Effector CD8-positive, alpha-beta T cell (primary cell): ENCODE data around the gene STON2.
"Not testable (repeated sequence)": the region's sequence is repeated elsewhere in the genome, so short reads cannot be mapped to it uniquely, and the experiment has no call there.

Experiments
- DNase-seq: peaks from one replicate; lab custom pipeline; 2025; lab: John Stamatoyannopoulos, UW

The STON2 gene

DNA sequence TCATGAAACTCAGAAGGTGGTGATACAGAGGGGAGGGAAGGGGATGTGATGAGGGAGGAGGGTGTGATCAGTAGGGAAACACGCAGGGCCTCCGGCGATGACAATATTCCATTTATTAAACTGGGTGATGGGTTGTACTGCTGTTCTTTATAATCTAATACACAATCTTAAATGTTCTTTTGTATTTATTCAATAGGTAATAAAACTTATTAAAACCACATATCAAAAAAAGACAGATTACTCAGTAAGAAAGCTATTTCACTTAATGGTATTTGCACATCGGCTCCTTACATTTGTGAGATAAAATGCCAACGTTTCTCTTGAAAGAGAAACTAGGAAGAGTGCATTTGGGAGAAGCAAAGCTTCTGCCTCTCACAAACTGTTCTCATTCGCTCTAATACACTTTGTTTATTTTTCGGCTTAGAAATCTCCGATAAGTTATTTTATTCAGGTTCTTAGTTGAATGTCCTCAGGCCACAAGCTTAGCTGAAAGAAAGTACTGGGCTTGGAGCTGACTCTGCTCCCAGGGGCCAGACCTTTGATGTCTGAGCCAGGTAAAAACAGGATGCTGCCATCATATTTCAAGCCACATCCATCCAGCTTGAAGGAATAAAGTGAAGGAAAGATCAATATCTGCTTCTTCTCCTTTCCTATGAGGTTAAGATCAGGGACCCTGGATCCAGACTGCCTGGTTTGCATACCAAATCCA is 17.5 kb downstream of the STON2 start:
- no peak for DNase-seq

DNA sequence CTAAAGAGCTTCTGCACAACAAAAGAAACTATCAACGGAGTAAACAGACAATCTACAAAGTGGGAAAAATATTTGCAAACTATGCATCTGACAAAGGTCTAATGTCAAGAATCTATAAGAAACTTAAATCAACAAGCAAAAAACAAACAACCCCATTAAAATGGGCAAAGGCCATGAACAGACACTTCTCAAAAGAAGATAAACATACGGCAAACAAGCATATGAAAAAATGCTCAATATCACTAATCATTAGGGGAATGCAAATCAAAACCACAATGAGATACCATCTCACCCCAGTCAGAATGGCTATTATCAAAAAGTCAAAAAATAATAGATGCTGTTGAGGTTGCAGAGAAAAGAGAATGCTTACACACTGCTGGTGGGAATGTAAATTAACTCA is 20.1 kb downstream of the STON2 start:
- DNase-seq, result not testable (repeated sequence)

DNA sequence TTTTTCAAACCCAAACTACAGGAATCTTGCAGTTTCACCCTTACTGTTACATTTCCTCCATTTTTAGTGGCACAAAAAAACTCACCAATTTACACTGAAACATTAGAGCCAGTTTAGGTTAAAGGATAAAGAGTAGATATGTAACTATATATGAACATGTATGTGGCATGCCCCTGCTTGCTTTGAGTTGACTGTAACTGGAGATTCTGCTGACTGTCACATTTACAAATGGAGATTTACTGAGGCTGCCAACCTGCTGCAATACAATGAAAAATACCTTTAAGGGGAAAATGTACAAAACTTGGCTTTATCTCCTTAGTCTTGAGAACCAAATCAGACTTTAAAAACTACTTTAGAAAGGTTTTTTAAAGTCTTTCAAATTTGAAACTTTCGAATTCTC is 28.3 kb downstream of the STON2 start:
- DNase-seq, result no peak

DNA sequence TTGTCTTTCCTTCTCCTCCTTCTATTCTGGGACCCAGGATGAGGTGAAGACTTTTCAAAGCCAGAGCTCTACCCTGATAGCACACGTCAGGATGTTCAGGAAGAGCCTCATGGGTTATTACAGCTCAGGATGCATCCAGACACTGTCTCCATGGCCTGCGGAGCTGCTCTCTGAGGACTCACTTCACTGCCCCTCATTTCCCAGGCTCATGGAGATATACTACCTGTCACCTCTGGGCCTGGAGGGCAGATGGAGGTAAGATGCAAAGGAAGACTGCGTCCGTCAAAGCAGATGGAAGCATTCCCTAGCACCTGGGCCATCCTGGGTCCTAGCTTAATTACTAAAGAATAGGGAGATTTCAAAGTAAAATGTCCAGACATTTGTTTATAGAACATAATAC is 32.6 kb downstream of the STON2 start:
- no peak for DNase-seq

DNA sequence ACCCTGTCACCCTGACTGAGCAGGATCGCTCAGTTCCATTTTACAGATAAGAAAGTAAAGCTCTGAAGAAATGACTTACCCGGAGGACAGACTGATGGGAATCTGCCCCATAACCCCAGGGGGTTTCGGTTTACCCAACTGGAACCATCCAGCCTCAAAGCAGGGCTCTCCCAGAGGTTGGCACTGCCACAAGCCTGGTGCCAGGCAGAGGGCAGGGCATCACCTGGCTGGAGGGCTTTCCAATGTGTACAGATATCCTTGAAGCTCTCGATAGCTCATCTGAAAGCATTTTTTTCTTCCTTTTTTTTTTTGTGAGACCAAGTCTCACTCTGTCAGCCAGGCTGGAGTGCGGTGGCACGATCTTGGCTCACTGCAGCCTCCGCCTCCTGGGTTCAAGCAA is 33.2 kb downstream of the STON2 start:
- no peak for DNase-seq

DNA sequence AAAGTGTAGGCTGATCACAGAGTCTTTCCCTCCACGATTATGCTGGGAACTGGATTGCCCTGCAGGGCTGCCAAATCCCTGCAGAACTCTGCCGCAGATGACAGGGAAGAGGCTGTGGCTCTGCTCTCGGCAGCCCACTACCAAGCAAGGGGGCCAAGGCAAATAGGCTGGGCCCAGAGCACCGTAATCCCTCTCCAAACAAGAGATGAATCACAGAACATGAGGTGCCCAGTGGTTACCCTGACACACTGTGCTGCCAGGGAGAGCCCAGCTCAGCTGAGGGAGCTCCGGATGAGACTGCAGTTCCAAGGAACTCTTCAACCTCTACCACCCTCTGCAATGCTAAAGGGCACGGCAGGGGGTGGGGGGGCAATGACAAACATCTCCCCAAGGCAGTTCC is 33.9 kb downstream of the STON2 start:
- DNase-seq, result no peak

DNA sequence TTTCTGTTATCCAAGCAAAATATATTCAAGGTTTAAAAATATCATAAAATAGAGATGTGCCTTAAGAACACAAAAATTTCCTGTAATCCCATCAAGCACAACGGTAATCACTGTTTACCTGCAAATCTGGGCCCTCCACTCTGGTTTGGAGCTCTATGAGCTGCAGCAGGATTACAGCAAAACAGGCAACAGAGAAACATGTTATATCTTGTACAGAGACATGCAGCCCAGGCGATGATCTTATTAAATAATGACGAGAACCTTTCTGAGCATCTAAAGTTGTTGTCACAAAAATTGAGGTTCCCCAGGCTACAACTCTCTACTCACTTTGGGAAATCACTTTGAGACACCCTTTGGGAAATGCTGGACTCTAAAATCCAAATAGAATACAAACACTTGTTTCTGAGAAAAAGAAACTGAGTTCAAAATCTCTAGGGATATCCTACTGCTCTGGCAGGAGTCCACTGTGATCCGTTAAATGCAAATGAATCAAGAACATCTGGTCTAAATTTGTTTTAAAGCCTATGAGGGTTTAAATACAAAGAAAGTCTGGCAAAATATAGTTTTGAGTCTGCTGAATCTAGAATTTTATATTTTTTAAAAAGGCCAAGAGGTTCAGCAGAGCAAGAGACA is 36.3 kb downstream of the STON2 start:
- no peak for DNase-seq

DNA sequence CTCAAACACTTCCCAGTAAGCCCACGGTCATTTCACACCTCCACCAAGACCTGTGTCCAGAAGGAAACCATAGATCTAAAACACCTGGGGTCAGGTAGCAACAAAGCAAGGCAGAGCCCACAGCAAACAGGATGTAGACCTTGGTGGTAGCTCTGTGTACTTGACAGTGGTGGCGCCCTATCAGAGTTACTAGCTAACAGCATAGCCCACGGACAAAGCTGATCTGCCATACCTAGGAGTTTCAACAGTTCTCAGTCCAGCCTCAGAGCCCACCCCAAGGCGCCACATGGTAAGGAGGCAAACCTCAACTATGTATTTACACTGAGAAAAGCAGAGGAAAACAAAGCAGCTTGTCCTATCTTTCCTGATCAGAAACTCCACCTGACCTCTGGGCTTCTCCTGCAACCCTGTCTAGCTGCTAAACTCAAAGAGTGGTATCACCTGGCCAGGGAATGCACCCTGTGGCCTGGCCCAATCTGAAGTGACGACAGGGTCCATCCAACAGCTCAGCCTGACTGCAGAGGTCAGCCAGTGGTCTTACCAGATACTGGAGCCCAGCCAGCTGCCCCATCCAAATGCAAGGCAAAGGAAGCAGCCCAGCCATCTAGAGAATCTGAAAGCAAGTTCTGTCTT is 46.3 kb downstream of the STON2 start:
- DNase-seq, result no peak

DNA sequence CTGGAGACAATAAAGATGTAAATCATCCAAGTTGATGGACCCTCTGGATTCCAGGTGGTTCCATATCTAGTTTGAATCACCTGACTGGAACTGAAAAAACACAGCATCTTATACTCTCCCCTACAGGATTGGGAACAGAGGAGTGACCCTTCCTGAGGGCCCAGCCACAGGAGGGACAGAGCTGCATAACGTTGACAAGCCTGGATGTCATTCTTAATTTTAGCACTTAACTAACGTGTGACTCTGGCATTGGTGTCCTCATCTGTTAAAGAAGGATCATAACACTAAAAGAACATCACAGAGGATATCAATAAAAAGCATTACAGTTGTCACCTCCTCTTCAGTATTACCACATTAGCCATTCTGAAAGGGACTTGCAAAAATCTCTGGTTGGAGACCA is 47.7 kb downstream of the STON2 start:
- no peak for DNase-seq

DNA sequence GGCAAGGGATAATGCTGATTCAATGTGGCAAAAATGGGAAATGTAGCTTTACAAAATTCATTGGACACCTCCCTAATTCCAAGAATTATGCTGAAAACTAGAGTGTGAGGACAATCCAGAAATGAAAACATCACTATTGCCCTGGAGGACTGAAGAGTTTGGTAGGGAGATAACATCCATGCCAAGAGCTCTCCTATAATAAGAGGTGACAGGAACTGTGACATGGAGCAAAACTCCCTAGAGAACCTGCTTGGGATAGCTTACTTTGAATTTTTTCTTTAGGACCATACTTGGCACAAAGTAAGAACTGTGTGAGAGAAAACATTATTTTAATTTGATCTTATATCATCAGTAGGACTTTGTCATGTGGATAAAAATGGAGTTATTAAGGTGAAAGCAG is 48.9 kb downstream of the STON2 start:
- DNase-seq, result no peak

DNA sequence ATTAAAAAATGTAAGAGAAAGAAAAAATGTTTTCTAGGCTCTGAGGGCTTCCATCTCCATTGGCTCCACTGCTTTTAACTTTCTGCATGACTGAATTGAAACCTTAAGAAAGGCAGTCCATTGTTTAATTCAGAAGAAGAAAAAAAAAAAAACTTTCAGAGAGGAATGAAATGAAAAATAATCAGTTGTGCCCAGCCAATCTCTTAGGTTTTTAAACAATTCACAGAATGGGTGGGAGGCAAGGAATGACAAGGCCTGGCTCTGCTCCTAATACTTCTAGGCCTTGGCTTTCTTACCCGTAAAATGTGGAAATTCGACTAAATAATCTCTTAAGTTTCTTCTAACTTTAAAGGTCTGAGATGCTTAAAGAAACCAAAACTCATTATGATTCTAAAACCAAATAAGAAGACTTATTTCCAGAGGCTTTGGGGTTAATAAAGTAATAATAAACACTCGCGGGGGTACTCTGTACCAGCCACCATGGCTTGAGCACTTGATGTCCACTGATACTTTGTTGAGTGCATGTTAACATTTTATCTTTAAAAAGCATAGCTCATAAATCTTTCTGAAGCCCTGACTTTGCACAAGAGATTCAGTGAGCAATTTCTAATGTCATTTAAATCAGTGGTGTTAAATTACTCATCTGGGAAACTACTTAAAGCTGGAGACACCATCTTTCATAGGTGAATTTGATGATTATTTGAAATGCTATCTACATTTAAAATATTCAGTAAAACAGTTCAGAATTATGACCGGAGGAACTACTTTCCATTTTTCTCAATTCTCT is 49.6 kb downstream of the STON2 start:
- no peak for DNase-seq

DNA sequence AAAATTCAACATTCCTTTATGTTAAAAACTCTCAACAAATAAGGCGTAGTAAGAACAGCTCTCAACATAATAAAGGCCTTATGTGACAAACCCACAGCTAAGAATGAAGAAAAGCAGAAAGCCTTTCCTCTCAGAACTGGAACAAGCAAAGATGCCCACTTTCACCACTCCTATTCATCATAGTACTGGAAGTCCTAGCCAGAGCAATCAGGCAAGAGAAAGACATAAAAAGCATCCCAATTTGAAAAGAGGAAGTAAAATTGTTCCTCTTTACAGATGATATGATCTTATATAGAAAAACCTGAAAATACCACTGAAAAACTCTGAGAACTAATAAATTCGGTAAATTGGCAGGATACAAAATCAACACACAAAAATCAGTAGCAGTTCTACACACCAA is 52.1 kb downstream of the STON2 start:
- no peak for DNase-seq

DNA sequence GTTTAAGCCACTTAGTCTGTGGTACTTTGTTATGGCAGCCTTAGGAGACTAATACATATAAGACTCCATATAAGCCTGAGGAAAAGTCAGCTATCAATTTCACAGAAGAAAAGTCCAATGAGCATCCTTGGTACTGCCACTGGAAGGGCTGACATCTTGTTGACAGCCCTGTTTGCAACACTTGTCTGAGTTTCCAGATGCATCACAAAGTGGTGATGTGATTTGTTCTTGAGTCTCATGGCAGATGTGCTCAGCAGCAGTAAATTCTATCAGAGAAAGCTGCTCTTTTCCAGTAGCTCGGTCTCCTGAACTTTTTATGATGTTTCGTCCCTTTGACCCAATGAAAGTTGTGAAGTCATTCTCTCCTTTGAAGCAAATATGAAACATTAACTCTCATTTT is 54.3 kb downstream of the STON2 start:
- DNase-seq, result no peak

DNA sequence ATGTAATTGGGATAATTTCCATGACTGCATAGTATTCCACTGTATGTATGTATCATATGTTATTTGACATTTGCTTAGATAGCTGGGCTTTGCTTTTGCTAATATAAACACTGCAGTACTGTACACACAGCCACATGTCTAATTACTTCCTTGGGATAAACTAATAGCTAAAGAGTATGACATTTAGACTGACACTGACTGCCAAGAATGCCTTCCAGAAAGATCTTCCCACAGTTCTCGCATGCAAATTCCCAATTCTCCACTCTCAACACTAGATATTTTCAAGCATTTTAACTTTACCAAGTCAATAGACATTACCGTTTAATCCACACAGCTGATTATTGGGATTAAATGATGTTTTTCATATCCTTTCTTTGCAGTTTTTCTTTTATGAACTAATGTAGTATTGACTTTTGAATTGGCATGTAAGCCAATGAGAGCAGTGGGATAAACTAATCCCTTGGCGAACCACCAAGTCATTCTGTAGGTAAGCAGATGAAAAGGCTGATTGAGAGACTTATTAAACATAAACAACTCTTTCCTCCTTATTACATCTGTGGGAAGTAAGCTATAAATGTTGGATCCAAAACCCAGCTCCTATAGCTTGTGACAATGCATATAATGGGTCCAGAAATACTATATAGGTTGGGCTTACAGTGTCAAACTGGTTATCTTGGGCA is 55.5 kb downstream of the STON2 start:
- DNase-seq, result no peak

DNA sequence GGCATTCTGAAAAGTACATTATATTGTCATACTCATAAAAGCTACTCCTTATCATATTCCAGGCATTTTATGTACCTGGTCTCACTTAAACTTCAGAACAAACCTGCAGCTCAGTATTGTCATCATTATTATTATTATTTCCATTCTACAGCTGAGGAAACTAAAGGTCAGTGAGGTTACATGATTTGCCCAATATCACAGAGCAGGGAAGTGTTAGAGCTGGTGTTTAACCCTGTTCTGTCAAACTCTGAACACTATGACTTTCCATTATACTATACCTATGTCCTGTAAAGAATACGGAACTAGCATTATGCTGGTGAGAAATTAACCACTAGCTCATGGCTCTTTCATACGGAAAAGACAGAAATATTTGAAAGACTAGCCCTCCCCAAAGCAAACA is 56.4 kb downstream of the STON2 start:
- DNase-seq, result no peak

DNA sequence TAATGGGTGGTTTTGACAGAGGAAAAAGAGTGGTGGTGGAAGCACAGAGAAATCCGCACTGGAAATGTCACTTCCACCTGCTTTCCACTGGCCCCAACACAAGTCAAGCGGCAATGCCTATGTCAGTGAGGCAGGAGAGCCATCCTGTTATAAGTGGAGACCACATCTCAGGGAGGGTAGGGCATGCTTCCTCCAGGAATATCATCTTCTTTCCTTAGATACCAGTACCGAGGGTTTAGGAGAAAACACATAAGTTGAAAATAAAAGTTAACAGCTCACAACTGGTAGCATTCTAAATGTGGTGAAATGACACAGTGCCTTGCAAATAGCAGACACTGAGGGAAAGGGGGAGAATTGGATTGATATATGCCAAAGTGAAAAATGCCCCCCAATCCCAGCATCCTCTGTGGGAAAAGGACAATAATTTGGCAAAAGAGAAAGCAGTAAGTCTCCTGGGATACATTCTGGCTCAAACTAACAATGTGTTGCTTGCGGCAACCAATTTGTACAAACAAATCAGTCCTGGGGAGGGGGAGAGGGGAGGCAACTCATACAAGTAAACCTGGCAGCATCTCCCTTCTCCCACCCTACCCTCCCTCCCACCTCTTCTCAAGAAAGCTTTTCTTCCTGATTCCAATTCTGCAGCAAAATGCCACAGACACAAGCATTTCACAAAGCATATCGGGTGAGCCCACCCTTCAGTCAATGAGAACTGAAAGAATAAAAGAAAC is 57.1 kb downstream of the STON2 start:
- no peak for DNase-seq

DNA sequence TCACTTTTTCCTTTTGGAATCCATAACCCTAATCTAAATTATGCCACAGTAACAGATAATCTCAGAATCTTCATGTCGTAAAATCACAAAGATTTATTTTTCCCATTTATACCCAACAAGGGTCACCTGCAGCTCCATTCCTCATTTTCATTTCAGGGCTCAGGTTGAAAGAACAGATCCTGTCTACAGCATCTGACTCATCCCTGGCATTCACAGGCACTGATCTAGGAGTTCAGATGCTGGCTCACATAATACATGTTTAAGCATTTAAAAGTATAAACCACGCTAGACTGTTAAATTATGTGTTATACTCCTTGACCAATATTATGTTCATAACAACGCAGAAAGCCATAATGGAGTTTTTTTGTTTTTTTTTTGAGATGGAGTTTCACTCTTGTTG is 58.3 kb downstream of the STON2 start:
- DNase-seq, result no peak

DNA sequence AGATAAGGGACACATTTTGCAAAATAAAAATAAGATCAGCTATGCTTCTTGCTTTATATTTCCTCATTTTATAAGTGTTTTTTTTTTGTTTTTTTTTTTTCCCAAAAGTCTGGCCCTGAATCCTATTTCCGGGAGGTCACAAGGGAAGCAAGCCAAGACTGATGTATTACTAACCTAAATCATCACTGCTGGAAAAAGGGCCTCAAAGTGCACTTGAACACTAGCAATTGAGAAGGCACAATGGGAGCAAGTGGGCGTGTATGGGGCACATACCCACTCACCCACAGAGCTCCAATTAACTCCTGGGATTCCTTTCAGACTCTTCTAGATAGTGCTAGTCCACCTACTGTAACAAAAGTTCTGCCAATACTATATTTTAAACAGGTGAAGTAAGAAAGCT is 58.8 kb downstream of the STON2 start:
- no peak for DNase-seq

DNA sequence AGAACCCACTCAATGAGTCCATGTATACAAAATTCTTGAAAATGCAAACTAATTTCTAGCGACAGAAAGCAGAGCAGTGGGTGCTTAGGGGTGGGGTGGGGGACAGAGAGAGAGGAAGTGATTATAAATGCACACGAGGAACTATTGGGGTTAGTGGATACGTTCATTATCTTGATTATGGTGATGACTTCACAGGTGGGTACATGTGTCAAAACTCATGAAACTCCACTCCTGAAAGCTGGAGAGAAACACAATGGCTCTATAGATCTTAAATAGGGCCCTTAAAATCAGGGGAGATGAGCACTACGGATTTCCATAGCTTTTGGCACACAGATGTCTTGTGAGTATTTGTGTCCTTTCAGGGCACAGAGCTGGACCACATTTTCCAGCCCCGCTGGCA is 59.9 kb downstream of the STON2 start:
- DNase-seq, result no peak

DNA sequence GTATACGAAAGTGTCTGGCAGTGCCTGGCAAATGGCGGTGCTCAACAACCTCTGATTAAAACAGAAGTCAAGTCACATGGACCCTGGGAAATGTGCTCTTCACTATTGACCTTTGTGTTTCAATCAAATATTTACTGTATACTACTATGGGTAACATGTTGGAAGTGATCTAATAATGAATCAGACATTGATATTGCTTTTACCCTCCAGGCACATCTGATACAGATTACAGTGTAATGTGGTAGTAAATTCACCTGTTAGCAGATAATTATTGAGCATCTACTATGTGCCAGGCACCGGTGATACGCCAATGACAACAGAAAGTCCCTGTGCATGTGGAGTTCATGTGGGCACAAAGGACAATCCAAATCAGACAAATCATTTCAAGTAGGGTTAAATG is 63.1 kb downstream of the STON2 start:
- no peak for DNase-seq

DNA sequence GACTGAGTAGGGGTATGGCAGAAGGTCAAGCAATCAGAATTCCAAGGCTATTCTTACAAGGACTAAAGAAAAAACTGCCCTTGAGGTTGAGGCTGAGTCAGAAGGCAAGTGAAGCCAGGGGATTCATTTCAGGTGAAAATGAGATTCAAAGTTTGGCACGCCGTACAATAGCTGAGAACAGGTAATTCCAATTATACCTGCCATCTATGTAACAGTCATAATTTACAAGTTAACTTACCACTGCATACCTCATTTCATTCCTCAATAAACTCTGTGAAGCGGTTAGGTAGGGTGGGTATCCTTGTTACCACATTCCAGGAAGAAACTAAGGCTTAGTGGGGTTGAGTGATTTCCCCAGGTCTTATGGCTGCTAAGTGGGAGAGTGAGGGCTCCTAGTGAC is 64.1 kb downstream of the STON2 start:
- no peak for DNase-seq

DNA sequence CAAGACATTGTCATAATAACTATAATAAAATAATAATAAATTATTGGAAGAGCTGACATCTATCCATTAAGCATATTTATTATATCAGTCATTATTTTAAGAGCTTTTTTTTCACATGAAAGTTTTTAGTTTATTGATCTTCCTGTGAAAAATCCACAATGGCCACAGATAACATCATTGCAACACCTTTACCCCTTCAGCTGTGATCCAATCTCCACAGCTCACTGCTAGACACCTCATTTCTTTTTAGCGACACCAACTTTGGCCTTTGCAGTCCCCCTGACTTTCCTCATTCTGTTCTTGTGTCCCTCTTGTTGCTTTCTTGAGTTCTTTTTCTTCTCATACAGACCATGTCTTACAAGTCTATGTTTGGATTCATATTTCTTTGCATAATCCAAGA is 67.4 kb downstream of the STON2 start:
- no peak for DNase-seq
